HG03558 (cell line): ENCODE measurements around the gene SPTLC3.

ENCODE experiments used
- ATAC-seq: cut with Tn5 transposase; IDR thresholded peaks from one replicate; pipeline ENCODE4 v1.9.1; 2021; ENCODE audit warnings: moderate number of reproducible peaks; ENCODE audit not compliant: unreplicated experiment; ENCODE audit errors: extremely low read depth

Gene SPTLC3

GRCh38 chr20:13028001-13028400, 19.2 kb downstream of the SPTLC3 start:
- no peak for ATAC-seq

GRCh38 chr20:13028673-13029072, 19.9 kb downstream of the SPTLC3 start:
- ATAC-seq: no peak

GRCh38 chr20:13029687-13030375, 21.1 kb downstream of the SPTLC3 start:
- ATAC-seq: no peak

GRCh38 chr20:13031751-13032150, 23.0 kb downstream of the SPTLC3 start:
- no peak for ATAC-seq

- no peak for ATAC-seq
Observed at GRCh38 chr20:13034115-13034514, 25.3 kb downstream of the SPTLC3 start.

- no peak for ATAC-seq
Observed at GRCh38 chr20:13034936-13035335, 26.2 kb downstream of the SPTLC3 start.

- ATAC-seq: no peak
Observed at GRCh38 chr20:13035399-13036152, 26.8 kb downstream of the SPTLC3 start.

GRCh38 chr20:13037727-13038126, 29.0 kb downstream of the SPTLC3 start:
- no peak for ATAC-seq

- no peak for ATAC-seq
Observed at GRCh38 chr20:13041574-13042457, 33.0 kb downstream of the SPTLC3 start.

- ATAC-seq: no peak
Observed at GRCh38 chr20:13042458-13042794, 33.7 kb downstream of the SPTLC3 start.

- ATAC-seq: no peak
Observed at GRCh38 chr20:13046409-13046808, 37.6 kb downstream of the SPTLC3 start.

GRCh38 chr20:13054011-13054410, 45.2 kb downstream of the SPTLC3 start:
- ATAC-seq: no peak

- no peak for ATAC-seq
Observed at GRCh38 chr20:13058666-13059389, 50.1 kb downstream of the SPTLC3 start.

GRCh38 chr20:13059398-13060136, 50.8 kb downstream of the SPTLC3 start:
- ATAC-seq: no peak

- ATAC-seq: no peak
Observed at GRCh38 chr20:13060327-13060726, 51.6 kb downstream of the SPTLC3 start.

GRCh38 chr20:13061381-13061780, 52.6 kb downstream of the SPTLC3 start:
- no peak for ATAC-seq

- no peak for ATAC-seq
Observed at GRCh38 chr20:13062789-13063188, 54.0 kb downstream of the SPTLC3 start.

GRCh38 chr20:13068336-13068735, 59.6 kb downstream of the SPTLC3 start:
- no peak for ATAC-seq

GRCh38 chr20:13081877-13082276, 73.1 kb downstream of the SPTLC3 start:
- ATAC-seq: no peak

- no peak for ATAC-seq
Observed at GRCh38 chr20:13082378-13082777, 73.6 kb downstream of the SPTLC3 start.
